WTC11 (cell line): ENCODE data around the gene PGAM5. TPM values are rescaled to one million over a fixed set of nuclear protein-coding genes. Genes with fewer than 3 reads are reported as not detected.
A peak's percentile ranks its signal among the peaks of the same experiment; 100 is the strongest.

Experiments
- AR ChIP-seq: fragments of 250-450 bp; sonication (Bioruptor Pico); IDR thresholded peaks from 2 replicates; pipeline ENCODE4 v1.9.0; 2021; ENCODE audit warnings: mild to moderate bottlenecking
- ARID4B ChIP-seq: sonication (generic); formaldehyde crosslinking; IDR thresholded peaks from 2 replicates; pipeline ENCODE4 v1.8.0; 2023; ENCODE audit warnings: missing genetic modification reagents, mild to moderate bottlenecking, borderline replicate concordance
- ATF3 ChIP-seq: sonication (generic); formaldehyde crosslinking; conservative IDR thresholded peaks from 2 replicates; pipeline ENCODE4 v1.8.1; 2022; ENCODE audit warnings: mild to moderate bottlenecking, missing genetic modification reagents
- ATF6 ChIP-seq: sonication (generic); formaldehyde crosslinking; IDR thresholded peaks from 2 replicates; pipeline ENCODE4 v1.8.1; 2023; ENCODE audit warnings: mild to moderate bottlenecking, missing genetic modification reagents
- CBFB ChIP-seq: sonication (generic); formaldehyde crosslinking; IDR thresholded peaks from 2 replicates; pipeline ENCODE4 v1.8.1; 2022; ENCODE audit warnings: mild to moderate bottlenecking, low read depth, missing genetic modification reagents
- CDX4 ChIP-seq: fragments of 250-450 bp; sonication (Bioruptor Pico); IDR thresholded peaks from 2 replicates; pipeline ENCODE4 v1.9.0; 2021; ENCODE audit warnings: moderate library complexity, mild to moderate bottlenecking, inconsistent platforms, borderline replicate concordance
- E2F1 ChIP-seq: sonication (generic); formaldehyde crosslinking; IDR thresholded peaks from 2 replicates; pipeline ENCODE4 v1.8.0; 2022; ENCODE audit warnings: mild to moderate bottlenecking, missing genetic modification reagents
- GABPB1 ChIP-seq: sonication (generic); formaldehyde crosslinking; IDR thresholded peaks from 2 replicates; pipeline ENCODE4 v1.8.1; 2023; ENCODE audit warnings: mild to moderate bottlenecking, missing genetic modification reagents
- GRHL2 ChIP-seq: fragments of 250-450 bp; sonication (Bioruptor Pico); IDR thresholded peaks from 2 replicates; pipeline ENCODE4 v1.8.0; 2022; ENCODE audit warnings: mild to moderate bottlenecking, moderate library complexity; ENCODE audit not compliant: insufficient replicate concordance, severe bottlenecking
- MAX ChIP-seq: sonication (generic); formaldehyde crosslinking; IDR thresholded peaks from 2 replicates; pipeline ENCODE4 v1.8.0; 2022; ENCODE audit warnings: mild to moderate bottlenecking, missing genetic modification reagents
- OVOL2 ChIP-seq: fragments of 250-450 bp; sonication (Bioruptor Pico); IDR thresholded peaks from 2 replicates; pipeline ENCODE4 v1.9.0; 2021; ENCODE audit warnings: mild to moderate bottlenecking, borderline replicate concordance
- PRRX2 ChIP-seq: fragments of 250-450 bp; sonication (Bioruptor Pico); IDR thresholded peaks from 2 replicates; pipeline ENCODE4 v1.8.0; 2021; ENCODE audit warnings: mild to moderate bottlenecking
- RELA ChIP-seq: sonication (generic); formaldehyde crosslinking; IDR thresholded peaks from 2 replicates; pipeline ENCODE4 v1.8.1; 2022; ENCODE audit warnings: missing genetic modification reagents, mild to moderate bottlenecking, borderline replicate concordance
- TCF7 ChIP-seq: sonication (generic); formaldehyde crosslinking; IDR thresholded peaks from 2 replicates; pipeline ENCODE4 v1.8.0; 2022; ENCODE audit warnings: mild to moderate bottlenecking, low read depth, missing genetic modification reagents, moderate library complexity
- ZMAT4 ChIP-seq: fragments of 250-450 bp; sonication (Bioruptor Pico); IDR thresholded peaks from 2 replicates; pipeline ENCODE4 v1.9.0; 2021; ENCODE audit warnings: mild to moderate bottlenecking
- ZNF425 ChIP-seq: fragments of 250-450 bp; sonication (Bioruptor Pico); conservative IDR thresholded peaks from 2 replicates; pipeline ENCODE4 v1.9.0; 2021; ENCODE audit warnings: mild to moderate bottlenecking
- ZNF532 ChIP-seq: fragments of 250-450 bp; sonication (Bioruptor Pico); IDR thresholded peaks from 2 replicates; pipeline ENCODE4 v1.9.0; 2021; ENCODE audit warnings: mild to moderate bottlenecking, borderline replicate concordance
- total RNA-seq: library from RNA; stranded (reverse); gene quantifications from 3 replicates; pipeline ENCODE4 v1.2.3, GENCODE V29; 2021

PGAM5 gene
- total RNA-seq, 1 experiment from 2014 or later, result 89.7 TPM

GRCh38 chr12:132687211-132688164 lies 23.2 kb upstream of the PGAM5 start, which contains the start of the genes POLE and PXMP2 (continued):
- TF ChIP-seq ZNF532 (CRISPR knock-in tag) (no peak), CBFB (CRISPR knock-in tag) (no peak), GRHL2 (CRISPR knock-in tag) (no peak), AR (no peak), MAX (CRISPR knock-in tag) (peak; percentile 60; the same call in 1 of the 2 replicates), ATF6 (CRISPR knock-in tag) (no peak), ZNF425 (CRISPR knock-in tag) (no peak), GABPB1 (CRISPR knock-in tag) (peak; percentile 45; the same call in 1 of the 2 replicates), PRRX2 (CRISPR knock-in tag) (no peak), TCF7 (CRISPR knock-in tag) (no peak), ZMAT4 (no peak), ARID4B (CRISPR knock-in tag) (peak; percentile 58; the same call in 1 of the 2 replicates), CDX4 (no peak), OVOL2 (no peak), ATF3 (CRISPR knock-in tag) (no peak), E2F1 (no peak), RELA (no peak)
